ENCODE results near the gene HIGD1B. TPM values are rescaled to one million over a fixed set of nuclear protein-coding genes. Genes with fewer than 3 reads are reported as not detected.

Gene HIGD1B
- total RNA-seq, 1 donor from 2014 or later: not detected

- DNase-seq (ENCODE audit: extremely low read depth, low read depth, low spot score): no peak
Measured at GRCh38 chr17:44875761-44876160, 28.1 kb downstream of the HIGD1B start.

GRCh38 chr17:44877121-44877520 is 29.4 kb downstream of the HIGD1B start:
- DNase-seq (ENCODE audit: extremely low read depth, low read depth, low spot score): no peak

GRCh38 chr17:44878627-44879221 is 31.0 kb downstream of the HIGD1B start:
- DNase-seq (ENCODE audit: extremely low read depth, low read depth, low spot score): no peak

- no peak for DNase-seq (ENCODE audit: extremely low read depth, low read depth, low spot score)
Measured at GRCh38 chr17:44879376-44879775, 31.7 kb downstream of the HIGD1B start.

- DNase-seq (ENCODE audit: extremely low read depth, low read depth, low spot score): no peak
Measured at GRCh38 chr17:44880062-44880461, 32.4 kb downstream of the HIGD1B start.

GRCh38 chr17:44881145-44881544 is 33.5 kb downstream of the HIGD1B start:
- no peak for DNase-seq (ENCODE audit: extremely low read depth, low read depth, low spot score)

GRCh38 chr17:44884941-44885340 is 37.3 kb downstream of the HIGD1B start:
- DNase-seq (ENCODE audit: extremely low read depth, low read depth, low spot score): no peak

- DNase-seq (ENCODE audit: extremely low read depth, low read depth, low spot score): no peak
Measured at GRCh38 chr17:44887016-44887415, 39.3 kb downstream of the HIGD1B start.

- no peak for DNase-seq (ENCODE audit: extremely low read depth, low read depth, low spot score)
Measured at GRCh38 chr17:44887971-44888954, 40.6 kb downstream of the HIGD1B start.

- no peak for DNase-seq (ENCODE audit: extremely low read depth, low read depth, low spot score)
Measured at GRCh38 chr17:44889003-44889402, 41.3 kb downstream of the HIGD1B start.

- no peak for DNase-seq (ENCODE audit: extremely low read depth, low read depth, low spot score)
Measured at GRCh38 chr17:44892250-44892649, 44.6 kb downstream of the HIGD1B start.

GRCh38 chr17:44894642-44895041 is 47.0 kb downstream of the HIGD1B start:
- DNase-seq (ENCODE audit: extremely low read depth, low read depth, low spot score): no peak

- DNase-seq (ENCODE audit: extremely low read depth, low read depth, low spot score): no peak
Measured at GRCh38 chr17:44898768-44899073, 51.0 kb downstream of the HIGD1B start.

GRCh38 chr17:44899074-44899782 is 51.5 kb downstream of the HIGD1B start, which contains the start of gene EFTUD2:
Gene EFTUD2, minus strand, starts transcription at chr17:44899445. Its CDS starts 4,924 bp downstream, at chr17:44894521.
- no peak for DNase-seq (ENCODE audit: extremely low read depth, low read depth, low spot score)

Other genes with a start within 250 kb of the HIGD1B start
- 0.35 TPM in 1 of 2 replicates, not detected in the other for gene MEIOC, start 191.4 kb upstream of the HIGD1B start, total RNA-seq
- 15.5 and 20.3 TPM in 2 replicates for gene CCDC43, start 158.1 kb upstream of the HIGD1B start, total RNA-seq
- gene DBF4B, start 139.2 kb upstream of the HIGD1B start, total RNA-seq: 4.9 and 6.6 TPM in 2 replicates
- 0.23 and 2.5 TPM in 2 replicates for gene ADAM11, start 88.9 kb upstream of the HIGD1B start, total RNA-seq
- gene GJC1, start 17.6 kb upstream of the HIGD1B start, total RNA-seq: 20.8 and 22.7 TPM in 2 replicates
- gene EFTUD2, start 51.6 kb downstream of the HIGD1B start, total RNA-seq: 71.1 and 98.6 TPM in 2 replicates
- not detected in 2 replicates for gene GFAP, start 67.6 kb downstream of the HIGD1B start, total RNA-seq
- 4.7 and 6.8 TPM in 2 replicates for gene KIF18B, start 99.9 kb downstream of the HIGD1B start, total RNA-seq
- gene C1QL1, start 120.4 kb downstream of the HIGD1B start, total RNA-seq: 0.47 TPM in 1 of 2 replicates, not detected in the other
- 35.2 and 37.2 TPM in 2 replicates for gene DCAKD, start 203.7 kb downstream of the HIGD1B start, total RNA-seq
- 95.0 and 205 TPM in 2 replicates for gene NMT1, start 213.4 kb downstream of the HIGD1B start, total RNA-seq

Measured in glomerular endothelial cell (primary cell).